ENCODE data around the gene ARHGAP44.

GRCh38 chr17:12830777-12831247 is 41.5 kb downstream of the ARHGAP44 start:
- TF ChIP-seq CTCF (optimal IDR thresholded peaks at IDR 0.05 in 1 of 3, IDR thresholded peaks at IDR 0.05 in 1 of 3, conservative IDR thresholded peaks at IDR 0.05 in 1 of 3; ENCODE audit: extremely low read depth in 1 of 3, insufficient read depth in 2 of 3, low read length in 3 of 3): no peak
- TF ChIP-seq EZH2 (IDR thresholded peaks at IDR 0.05; ENCODE audit: low read length): no peak
